CD4-positive, alpha-beta T cell treated with Interleukin-4 for 1 hour (primary cell): ENCODE results near the gene PTPRH.
"Not testable (repeated sequence)": the region's sequence is repeated elsewhere in the genome, so short reads cannot be mapped to it uniquely, and the experiment has no call there.

ENCODE experiments used
- DNase-seq, 2 donors: peaks; one replicate each; pipeline ENCODE4 v3.0.0-alpha.2; 2020 to 2022

PTPRH gene

GRCh38 chr19:55226273-55226672 lies 17.0 kb upstream of the PTPRH start:
- DNase-seq = no peak

DNA sequence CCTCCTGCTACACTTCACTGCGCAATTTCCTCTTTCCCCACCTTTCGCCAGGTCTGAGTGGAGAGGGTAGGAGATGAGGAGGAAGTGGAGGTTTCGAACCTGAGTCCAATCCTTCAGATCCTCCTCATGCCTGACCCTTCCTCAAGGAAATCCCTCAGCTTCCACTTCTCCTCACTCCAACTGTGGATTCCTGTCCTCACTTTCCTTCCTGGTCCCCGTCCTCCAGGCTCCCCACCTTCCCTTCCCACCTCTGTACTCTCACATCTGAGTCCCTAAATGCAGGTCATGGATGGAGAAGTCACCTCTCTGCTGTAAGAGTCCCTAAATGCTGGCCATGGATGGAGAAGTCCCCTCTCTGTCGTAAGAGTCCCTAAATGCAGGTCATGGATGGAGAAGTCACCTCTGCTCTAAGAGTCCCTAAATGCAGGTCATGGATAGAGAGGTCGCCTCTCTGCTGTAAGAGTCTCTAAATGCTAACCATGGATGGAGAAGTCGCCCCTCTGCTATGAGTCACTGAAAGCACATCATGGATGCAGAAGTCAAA lies 16.2 kb upstream of the PTPRH start:
- DNase-seq = no peak

- not testable (repeated sequence) for DNase-seq
These were observed 15.5 kb upstream of the PTPRH start for GRCh38 chr19:55224679-55225414.

DNA sequence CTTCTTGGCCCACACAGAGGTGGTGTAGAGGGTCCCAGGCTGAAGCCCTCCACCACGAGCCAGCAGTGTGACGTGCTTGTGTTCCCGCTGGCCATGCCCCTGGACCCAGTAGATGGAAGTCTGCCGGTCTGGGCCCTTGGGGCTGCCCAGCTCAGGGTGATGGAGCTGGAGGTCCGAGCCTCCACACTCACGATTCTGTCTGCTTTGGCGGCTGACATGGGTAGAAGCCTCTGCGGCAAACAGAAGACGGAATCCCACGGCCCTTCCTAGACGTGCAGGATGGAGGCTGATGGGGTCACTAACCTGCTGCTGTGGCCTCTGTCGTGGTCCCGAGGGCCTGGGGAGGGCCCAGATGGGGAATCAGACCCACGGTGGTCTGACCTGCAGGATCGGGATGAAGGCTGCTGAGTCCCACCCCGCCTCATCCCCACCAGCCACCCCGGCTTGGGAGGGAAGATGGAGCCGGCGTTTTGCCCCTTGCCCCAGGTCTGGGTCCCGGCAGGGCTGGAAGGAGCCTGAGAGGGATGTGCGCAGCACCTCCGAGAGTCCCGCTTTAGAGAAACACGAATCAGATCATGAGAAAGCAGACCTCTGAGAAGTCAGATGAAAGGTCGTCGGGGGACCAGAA lies 14.9 kb upstream of the PTPRH start:
- DNase-seq = no peak

GRCh38 chr19:55223291-55224037 lies 14.2 kb upstream of the PTPRH start:
- DNase-seq = no peak

DNA sequence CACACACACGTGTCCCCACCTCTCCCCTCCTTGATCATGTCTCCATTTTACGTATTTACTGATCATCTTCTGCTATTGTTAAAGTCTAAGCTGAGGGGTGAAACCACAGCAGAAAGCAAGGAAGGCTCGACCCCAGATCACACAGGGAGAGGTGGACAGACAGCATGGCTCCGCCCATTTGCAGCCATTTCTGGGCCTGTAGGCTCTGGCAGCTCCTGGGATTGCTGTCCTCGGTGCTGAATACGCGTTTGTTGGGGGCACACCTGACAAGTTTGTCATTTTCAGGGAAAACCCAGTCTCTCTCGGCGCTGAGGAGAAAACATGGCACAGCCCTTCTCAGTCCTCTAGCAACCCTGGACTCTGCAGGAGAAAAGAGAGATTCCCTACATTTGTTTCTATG lies 11.2 kb upstream of the PTPRH start:
- DNase-seq = no peak

- peak; percentile 33 to 59 for DNase-seq
These were observed 7.3 kb upstream of the PTPRH start for GRCh38 chr19:55216461-55217198.

DNA sequence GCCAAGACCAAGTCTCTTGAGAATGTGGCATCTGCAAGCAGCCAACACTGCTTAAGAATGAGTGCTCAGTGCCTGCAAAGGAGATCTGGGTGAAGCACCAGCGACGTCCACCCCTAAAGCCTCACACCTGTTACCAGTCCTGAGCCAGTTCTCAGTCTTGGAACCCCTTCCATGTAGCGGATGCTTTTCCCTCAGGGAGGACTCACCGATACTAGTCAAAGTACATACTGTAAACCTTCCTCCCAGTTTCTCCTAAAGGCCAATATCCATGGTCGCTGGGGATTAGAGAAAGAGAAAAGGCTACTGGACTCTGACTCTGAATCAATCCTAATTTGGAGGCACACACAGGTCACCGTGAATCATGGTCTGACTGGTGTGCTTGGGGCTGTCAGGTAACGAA lies 4.2 kb upstream of the PTPRH start:
- DNase-seq = no peak

GRCh38 chr19:55212447-55212846 lies 3.1 kb upstream of the PTPRH start:
- DNase-seq = peak; percentile 46 to 51

- DNase-seq = no peak
These were observed 582 bp upstream of the PTPRH start for GRCh38 chr19:55209693-55210472.

DNA sequence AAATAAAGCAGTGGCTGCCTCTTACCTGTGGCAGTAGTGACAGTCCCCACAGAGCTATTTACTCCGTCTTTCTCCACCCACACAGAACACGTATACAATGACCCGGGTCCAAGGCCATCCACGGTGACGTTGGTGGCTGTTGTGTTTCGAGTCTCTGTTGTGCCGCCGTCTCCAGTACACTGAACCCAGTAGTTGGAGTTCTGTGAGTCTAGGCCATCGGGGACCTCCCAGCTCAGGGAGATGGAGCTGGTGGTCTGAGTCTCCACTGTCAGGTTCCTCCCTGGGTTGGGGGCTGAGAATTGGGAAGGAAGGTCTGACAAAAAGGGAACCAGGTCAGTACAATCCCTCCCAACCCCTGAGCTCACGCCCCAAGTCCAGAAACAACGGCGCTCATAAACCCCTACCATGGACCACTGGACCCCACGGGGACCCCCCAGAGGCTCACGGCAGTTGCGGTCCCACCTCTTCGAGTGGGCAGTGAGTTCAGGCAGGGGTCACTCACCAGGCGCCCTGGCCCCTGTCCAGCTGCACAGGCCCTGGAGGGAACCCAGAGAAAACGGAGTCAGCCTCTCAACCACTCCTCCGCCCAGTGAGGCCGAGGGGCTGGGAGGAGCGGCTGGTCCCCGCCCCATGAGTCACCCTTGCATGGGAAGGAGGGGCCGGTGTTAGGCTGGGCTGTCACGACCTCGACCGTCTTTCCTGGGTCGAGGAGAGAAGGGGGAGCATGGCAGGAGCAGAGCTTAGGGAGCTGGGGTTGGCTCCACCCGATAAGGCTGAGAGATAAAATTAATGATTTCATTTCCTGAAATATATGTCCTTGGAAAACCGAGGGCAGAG lies 2.4 kb downstream of the PTPRH start:
- DNase-seq = peak in 1 of 2 donors; percentile 53

- peak; percentile 17 to 19 for DNase-seq
These were observed 7.1 kb downstream of the PTPRH start for GRCh38 chr19:55202199-55202598.

DNA sequence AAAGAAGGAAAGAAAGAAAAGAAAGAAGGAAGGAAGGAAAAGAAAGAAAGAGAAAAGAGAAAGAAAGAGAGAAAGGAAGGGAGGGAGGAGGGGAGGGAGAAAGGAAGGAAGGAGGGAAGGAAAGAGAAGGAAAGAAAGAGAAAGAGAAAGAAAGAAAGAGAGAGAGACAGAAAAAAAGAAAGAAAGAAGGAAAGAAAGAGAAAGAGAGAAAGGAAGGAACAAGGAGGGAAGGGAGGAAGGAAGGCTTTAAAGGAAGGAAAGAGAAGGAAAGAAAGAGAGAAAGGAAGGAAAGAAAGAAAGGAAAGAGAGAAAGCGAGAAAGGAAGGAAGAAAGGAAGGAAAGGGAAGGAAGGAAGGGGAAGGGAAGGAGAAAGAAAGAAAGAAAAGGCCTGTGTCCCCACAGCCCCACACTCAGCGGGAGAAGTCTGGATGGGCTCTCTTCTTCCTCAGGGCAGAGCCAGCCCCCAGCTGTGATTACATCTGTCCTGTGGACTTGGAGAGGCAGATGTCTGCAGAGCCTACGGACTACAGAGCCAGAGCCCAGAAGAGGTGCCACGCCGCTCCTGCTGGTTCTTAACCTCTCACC lies 9.6 kb downstream of the PTPRH start:
- no peak for DNase-seq

DNA sequence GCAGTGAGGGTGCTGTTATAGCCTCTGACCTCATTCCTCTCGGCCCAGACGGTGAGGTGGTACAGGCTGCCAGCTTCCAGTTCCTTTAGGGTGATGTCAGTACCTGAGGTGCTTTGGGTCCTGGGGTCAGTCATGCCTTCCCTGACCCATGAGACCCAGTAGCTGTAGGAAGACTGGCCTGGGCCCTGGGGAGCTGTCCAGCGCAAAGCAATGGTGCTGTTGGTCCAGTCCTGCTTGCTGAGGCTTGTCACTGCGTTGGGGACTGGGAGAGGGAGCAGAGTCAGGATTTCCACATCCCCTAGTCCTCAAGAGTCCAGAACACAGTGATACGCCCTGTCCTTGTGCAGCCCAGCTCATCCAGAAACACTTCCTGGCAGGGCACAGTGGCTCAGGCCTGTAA lies 10.7 kb downstream of the PTPRH start:
- DNase-seq = no peak

DNA sequence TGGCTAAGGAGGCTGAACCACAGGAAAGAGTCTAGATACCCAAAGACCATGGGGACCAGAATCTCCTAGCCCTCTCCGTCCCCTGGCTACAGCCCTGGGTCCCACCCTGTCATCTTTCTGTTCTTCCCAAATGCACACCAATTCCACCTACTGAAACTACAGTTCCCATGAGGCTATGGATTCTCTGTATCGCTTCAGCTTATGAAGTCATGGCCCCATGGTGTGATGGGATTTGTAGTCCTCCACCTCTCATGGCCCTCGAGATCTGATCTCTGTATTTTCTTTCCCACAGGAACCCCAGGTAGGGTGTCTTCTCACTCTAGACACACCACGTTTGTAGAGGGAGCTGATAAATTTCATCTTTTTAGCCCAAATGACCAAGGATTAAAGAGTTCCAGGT lies 11.8 kb downstream of the PTPRH start:
- DNase-seq = no peak

GRCh38 chr19:55196803-55197202 lies 12.5 kb downstream of the PTPRH start:
- no peak for DNase-seq

DNA sequence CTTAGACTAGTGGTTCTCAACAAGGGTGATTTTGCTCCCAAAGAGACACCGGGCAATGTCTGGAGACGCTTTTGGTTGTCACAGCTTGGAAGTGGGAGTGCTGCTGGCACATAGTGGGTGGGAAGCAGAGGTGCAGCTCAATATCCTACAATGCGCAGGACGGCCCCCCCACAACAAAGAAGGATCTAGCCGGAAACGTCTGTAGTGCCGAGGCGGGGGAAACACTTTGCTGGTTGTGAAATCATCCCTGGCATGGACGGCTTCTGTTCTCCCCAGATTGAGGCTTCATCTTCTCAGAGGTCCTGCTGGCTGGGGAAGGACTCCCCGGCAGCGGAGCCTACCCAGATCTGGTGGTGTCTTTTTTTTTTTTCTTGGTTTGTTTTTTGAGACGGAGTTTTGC lies 15.8 kb downstream of the PTPRH start:
- DNase-seq = no peak

- no peak for DNase-seq
These were observed 19.9 kb downstream of the PTPRH start for GRCh38 chr19:55189403-55189835.

DNA sequence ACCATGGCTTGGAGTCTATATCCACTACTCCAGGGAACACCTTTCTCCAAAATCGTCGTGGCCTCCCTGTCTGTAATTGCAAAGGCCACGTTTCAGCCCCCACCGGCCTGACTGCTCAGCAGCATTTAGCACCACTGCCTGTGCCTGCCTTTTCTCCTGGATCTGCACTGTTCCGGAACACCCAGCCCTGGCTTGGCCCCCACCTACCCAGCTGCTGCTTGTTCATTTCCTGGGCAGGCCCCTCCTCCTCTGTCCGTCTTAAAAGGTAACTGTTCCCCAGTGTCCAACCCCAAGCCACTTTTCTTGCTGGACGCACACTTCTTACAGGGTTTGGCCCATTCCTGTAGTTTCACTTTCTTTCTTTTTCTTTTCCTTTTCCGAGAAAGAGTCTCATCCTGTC lies 20.7 kb downstream of the PTPRH start:
- DNase-seq = no peak

DNA sequence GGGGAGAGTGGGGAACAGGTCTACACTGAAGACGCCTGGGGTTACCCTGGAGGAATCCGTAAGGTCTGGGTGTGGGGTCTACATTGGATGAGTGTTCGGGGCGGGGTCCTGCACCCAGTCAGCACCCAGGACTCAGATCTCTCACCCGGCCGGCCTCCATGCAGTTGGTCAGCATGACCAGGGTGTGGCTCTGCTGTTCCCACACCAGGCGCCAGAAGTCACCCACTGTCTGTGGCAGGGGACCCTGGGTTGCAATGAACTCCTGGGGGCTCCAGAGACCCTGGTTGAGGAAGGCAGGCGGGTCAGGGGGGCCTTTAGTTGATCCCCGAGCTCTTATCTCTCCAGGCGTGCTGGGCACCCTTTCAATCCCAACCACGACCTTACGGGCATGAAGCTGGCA lies 23.2 kb downstream of the PTPRH start:
- DNase-seq = no peak

DNA sequence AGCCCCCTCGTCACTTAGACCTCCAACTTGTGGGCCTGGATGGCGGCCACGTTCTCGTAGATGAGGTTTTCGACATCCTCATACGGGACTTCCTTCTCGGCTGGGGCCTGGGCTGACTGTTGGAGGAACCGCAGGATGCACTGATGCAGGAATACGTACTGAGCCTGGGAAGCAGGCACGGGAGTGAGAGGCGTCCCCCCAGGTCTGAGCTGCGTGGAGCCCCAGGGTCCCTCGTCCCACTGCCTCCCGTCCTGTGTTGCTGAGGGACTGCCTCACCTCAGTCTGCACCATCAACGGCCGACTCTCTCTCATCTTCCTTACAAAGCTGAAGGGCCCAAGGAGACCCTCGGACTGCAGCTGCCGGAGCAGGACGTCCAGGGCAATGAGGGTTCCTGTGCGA lies 27.6 kb downstream of the PTPRH start:
- no peak for DNase-seq
